ENCODE data around the gene PDCD1. TPM values are rescaled to one million over a fixed set of nuclear protein-coding genes. Genes with fewer than 3 reads are reported as not detected.
"Not testable (repeated sequence)": the region's sequence is repeated elsewhere in the genome, so short reads cannot be mapped to it uniquely, and the experiment has no call there.

Gene PDCD1
- total and polyA plus RNA-seq, 2 experiments from 2014 or later, result 0.44 TPM; not detected in 1

DNA sequence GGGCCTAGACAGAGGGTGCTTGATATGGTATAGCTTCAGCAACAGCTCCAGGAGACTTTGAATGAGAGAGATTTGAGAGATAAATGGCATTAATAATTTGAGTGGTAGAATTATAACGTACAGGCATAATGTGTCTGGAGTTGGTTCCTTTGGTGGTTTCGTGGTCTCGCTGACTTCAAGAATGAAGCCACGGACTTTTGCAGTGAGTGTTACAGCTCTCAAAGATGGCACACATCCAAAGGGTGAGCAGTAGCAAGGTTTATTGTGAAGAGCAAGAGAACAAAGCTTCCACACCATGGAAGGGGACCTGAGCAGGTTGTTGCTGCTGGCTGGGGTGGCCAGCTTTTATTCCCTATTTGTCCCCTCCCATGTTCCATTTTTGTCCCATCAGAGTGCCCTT, 23.1 kb downstream of the PDCD1 start:
- Histone ChIP-seq H2AFZ (no peak overlapping the region), H3K27me3 (peaks cover 6% of the 10 kb centered on the region), H3K36me3 (replicated peaks; ENCODE audit: insufficient read depth, low read depth) (no peaks in the 10 kb centered on the region), H3K4me1 (ENCODE audit: insufficient read depth) (no peaks in the 10 kb centered on the region), H3K9me3 (ENCODE audit: low read depth) (no peaks in the 10 kb centered on the region), H4K20me1 (ENCODE audit: insufficient read depth, poor library complexity, severe bottlenecking) (no peaks in the 10 kb centered on the region), H3K4me3 (no peak overlapping the region), H3K9me2 (replicated peaks; ENCODE audit: insufficient read depth) (no peaks in the 10 kb centered on the region), H3K27ac (no peak overlapping the region), H3K4me2 (no peak overlapping the region), H3K79me2 (no peaks in the 10 kb centered on the region)
- WGBS (ENCODE audit: low lambda C conversion rate, missing lambda C conversion rate), result 97% methylated on average over 4 of the region's 4 CpGs
- TF ChIP-seq EZH2 (IDR thresholded peaks at IDR 0.05; ENCODE audit: borderline replicate concordance), result no peak
- no peak for DNase-seq (ENCODE audit: low spot score)

GRCh38 chr2:241834527-241835210, 24.0 kb downstream of the PDCD1 start:
- Histone ChIP-seq H3K9me3 (ENCODE audit: low read depth) (no peaks in the 10 kb centered on the region), H3K9me2 (replicated peaks; ENCODE audit: insufficient read depth) (no peaks in the 10 kb centered on the region), H3K4me3 (no peak overlapping the region), H3K79me2 (no peaks in the 10 kb centered on the region), H4K20me1 (ENCODE audit: insufficient read depth, poor library complexity, severe bottlenecking) (no peaks in the 10 kb centered on the region), H3K36me3 (replicated peaks; ENCODE audit: insufficient read depth, low read depth) (no peaks in the 10 kb centered on the region), H3K4me2 (no peak overlapping the region), H3K27ac (no peak overlapping the region), H2AFZ (no peak overlapping the region), H3K4me1 (ENCODE audit: insufficient read depth) (no peaks in the 10 kb centered on the region), H3K27me3 (peaks cover 6% of the 10 kb centered on the region)
- TF ChIP-seq CTCF (IDR thresholded peaks at IDR 0.05; ENCODE audit: poor library complexity) (no peak), EZH2 (IDR thresholded peaks at IDR 0.05; ENCODE audit: borderline replicate concordance) (no peak), EZH2phosphoT487 (IDR thresholded peaks at IDR 0.05; ENCODE audit: low read depth, severe bottlenecking, unreplicated experiment) (no peak)
- WGBS (ENCODE audit: low lambda C conversion rate, missing lambda C conversion rate), result 88% methylated on average over 10 of the region's 10 CpGs
- no peak for DNase-seq (ENCODE audit: low spot score)

DNA sequence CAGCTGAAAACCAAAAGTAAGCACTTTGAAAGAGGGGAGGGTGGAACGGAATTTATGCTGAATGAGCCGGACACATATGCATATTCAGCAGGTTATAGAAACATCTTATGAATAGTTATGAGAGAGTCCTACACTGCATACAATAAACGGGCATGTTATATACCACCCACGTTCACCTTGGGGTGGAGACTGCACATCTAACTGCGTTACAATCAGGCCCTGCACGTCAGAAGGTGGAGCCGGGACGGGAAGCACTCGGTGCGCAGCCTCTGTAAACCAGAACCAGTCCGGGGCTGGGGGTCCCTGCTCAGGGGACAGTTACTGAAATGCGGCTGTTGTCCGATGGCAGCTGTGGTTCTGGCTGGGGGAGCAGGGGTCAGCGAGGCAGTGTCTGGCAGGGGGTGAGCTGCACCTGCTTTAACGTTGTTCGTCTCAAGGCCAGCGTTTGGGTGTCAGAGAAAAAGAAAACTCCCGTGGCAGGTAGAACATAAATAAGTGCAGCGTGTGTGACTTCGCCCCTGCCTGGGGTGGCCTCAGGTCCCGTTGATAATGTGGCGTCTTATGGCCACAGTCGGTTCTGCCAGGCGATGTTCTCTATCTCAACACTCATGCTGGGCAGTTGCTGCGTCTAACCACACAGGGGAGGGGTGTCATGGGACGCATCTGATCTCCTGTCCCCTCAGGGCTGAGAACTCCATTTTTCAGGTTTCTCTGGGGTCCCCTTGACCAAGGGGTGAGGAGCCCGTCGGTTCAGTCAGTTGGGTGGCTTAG, 24.8 kb downstream of the PDCD1 start:
- WGBS (ENCODE audit: low lambda C conversion rate, missing lambda C conversion rate), result 87% methylated on average over 27 of the region's 28 CpGs
- not testable (repeated sequence) for DNase-seq (ENCODE audit: low spot score)

DNA sequence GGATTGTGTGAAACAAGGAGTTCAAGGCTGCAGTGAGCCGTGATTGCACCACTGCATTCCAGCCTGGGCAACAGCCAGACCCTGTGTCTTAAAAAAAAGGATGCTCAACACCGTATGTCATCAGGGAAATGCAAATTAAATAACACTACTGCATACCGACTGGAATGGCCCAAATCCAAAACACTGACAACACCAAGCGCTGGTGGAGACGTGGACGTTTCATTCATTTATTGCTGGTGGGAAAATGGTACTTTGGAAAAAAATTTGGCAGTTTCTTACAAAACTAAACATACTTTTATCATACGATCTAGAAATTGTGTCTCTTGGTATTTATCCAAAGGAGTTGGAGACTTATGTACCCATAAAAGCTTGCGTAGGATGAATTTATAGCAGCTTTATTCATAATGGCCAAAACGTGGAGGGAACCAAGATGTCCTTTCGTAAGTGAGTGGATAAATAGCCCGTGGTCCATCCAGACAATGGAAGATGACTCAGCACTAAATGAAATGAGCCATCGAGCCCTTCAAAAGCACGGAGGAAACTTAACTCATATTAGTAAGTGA, 25.5 kb downstream of the PDCD1 start:
- no peak overlapping the region for H2AFZ ChIP-seq
- H3K9me2 ChIP-seq (replicated peaks; ENCODE audit: insufficient read depth), result no peaks in the 10 kb centered on the region
- H3K4me3 ChIP-seq, result no peak overlapping the region
- no peaks in the 10 kb centered on the region for H3K9me3 ChIP-seq (ENCODE audit: low read depth)
- no peak for TF ChIP-seq EZH2phosphoT487 (IDR thresholded peaks at IDR 0.05; ENCODE audit: low read depth, severe bottlenecking, unreplicated experiment)
- no peak for TF ChIP-seq CTCF (IDR thresholded peaks at IDR 0.05; ENCODE audit: poor library complexity)
- no peak for TF ChIP-seq EZH2 (IDR thresholded peaks at IDR 0.05; ENCODE audit: borderline replicate concordance)
- no peaks in the 10 kb centered on the region for H3K36me3 ChIP-seq (replicated peaks; ENCODE audit: insufficient read depth, low read depth)
- H3K79me2 ChIP-seq, result no peaks in the 10 kb centered on the region
- H3K4me2 ChIP-seq, result no peak overlapping the region
- WGBS (ENCODE audit: low lambda C conversion rate, missing lambda C conversion rate), result 58% methylated on average over 13 of the region's 13 CpGs
- H3K27ac ChIP-seq, result no peak overlapping the region
- H3K27me3 ChIP-seq, result peaks cover 6% of the 10 kb centered on the region
- no peaks in the 10 kb centered on the region for H4K20me1 ChIP-seq (ENCODE audit: insufficient read depth, poor library complexity, severe bottlenecking)
- no peak for DNase-seq (ENCODE audit: low spot score)
- H3K4me1 ChIP-seq (ENCODE audit: insufficient read depth), result no peaks in the 10 kb centered on the region

More for the DNA sequence above, 24.8 kb downstream of the PDCD1 start:
- H3K4me3 ChIP-seq; H3K27ac ChIP-seq; H2AFZ ChIP-seq; H3K79me2 ChIP-seq; H3K4me2 ChIP-seq; H3K27me3 ChIP-seq; H3K9me3 ChIP-seq (ENCODE audit: low read depth); H3K9me2 ChIP-seq (replicated peaks; ENCODE audit: insufficient read depth); H3K36me3 ChIP-seq (replicated peaks; ENCODE audit: insufficient read depth, low read depth); H4K20me1 ChIP-seq (ENCODE audit: insufficient read depth, poor library complexity, severe bottlenecking); H3K4me1 ChIP-seq (ENCODE audit: insufficient read depth): not testable (repeated sequence)
